Measurements from ENCODE around the gene B9D2.
"Not testable (repeated sequence)": the region's sequence is repeated elsewhere in the genome, so short reads cannot be mapped to it uniquely, and the experiment has no call there.

B9D2 gene

GRCh38 chr19:41386442-41386841, 22.5 kb upstream of the B9D2 start:
- DNase-seq, result no peak

GRCh38 chr19:41384351-41384750, 20.4 kb upstream of the B9D2 start:
- no peak for DNase-seq

- DNase-seq, result not testable (repeated sequence)
These were observed 17.6 kb upstream of the B9D2 start for GRCh38 chr19:41381536-41381935.

- no peak for DNase-seq
These were observed 14.2 kb upstream of the B9D2 start for GRCh38 chr19:41377977-41378709.

- DNase-seq, result no peak
These were observed 13.0 kb upstream of the B9D2 start for GRCh38 chr19:41376998-41377365.

GRCh38 chr19:41376241-41376997, 12.5 kb upstream of the B9D2 start, which contains the start of gene TMEM91:
TSS of gene TMEM91 (plus strand) at chr19:41376533. CDS start at chr19:41378310, 1,777 bp downstream.
- DNase-seq, result no peak

GRCh38 chr19:41373993-41374392, 10.0 kb upstream of the B9D2 start:
- DNase-seq, result peak; percentile 74 to 81

- no peak for DNase-seq
These were observed 8.6 kb upstream of the B9D2 start for GRCh38 chr19:41372501-41372900.

GRCh38 chr19:41371541-41371940, 7.6 kb upstream of the B9D2 start:
- DNase-seq, result no peak

GRCh38 chr19:41371119-41371518, 7.2 kb upstream of the B9D2 start:
- not testable (repeated sequence) for DNase-seq

GRCh38 chr19:41369769-41370168, 5.8 kb upstream of the B9D2 start:
- no peak for DNase-seq

- no peak for DNase-seq
These were observed 3.9 kb upstream of the B9D2 start for GRCh38 chr19:41367848-41368301.

- DNase-seq, result no peak
These were observed 2.1 kb upstream of the B9D2 start for GRCh38 chr19:41366089-41366488.

GRCh38 chr19:41364524-41365391, 809 bp upstream of the B9D2 start:
- no peak for DNase-seq

- DNase-seq, result no peak
These were observed 587 bp downstream of the B9D2 start for GRCh38 chr19:41363371-41363752.

GRCh38 chr19:41362143-41362847, 1.7 kb downstream of the B9D2 start:
- no peak for DNase-seq

GRCh38 chr19:41359741-41360140, 4.2 kb downstream of the B9D2 start:
- no peak for DNase-seq

GRCh38 chr19:41357746-41358145, 6.2 kb downstream of the B9D2 start:
- no peak for DNase-seq

GRCh38 chr19:41356984-41357739, 6.8 kb downstream of the B9D2 start:
- DNase-seq, result no peak

- no peak for DNase-seq
These were observed 8.1 kb downstream of the B9D2 start for GRCh38 chr19:41355802-41356201.

GRCh38 chr19:41355035-41355434, 8.9 kb downstream of the B9D2 start:
- DNase-seq, result no peak

Data from SHP77 (cell line).